ENCODE data around the gene MRAP. TPM values are rescaled to one million over a fixed set of nuclear protein-coding genes. Genes with fewer than 3 reads are reported as not detected.

MRAP gene
- total RNA-seq, 1 donor from 2014 or later, result 5.8 TPM

DNA sequence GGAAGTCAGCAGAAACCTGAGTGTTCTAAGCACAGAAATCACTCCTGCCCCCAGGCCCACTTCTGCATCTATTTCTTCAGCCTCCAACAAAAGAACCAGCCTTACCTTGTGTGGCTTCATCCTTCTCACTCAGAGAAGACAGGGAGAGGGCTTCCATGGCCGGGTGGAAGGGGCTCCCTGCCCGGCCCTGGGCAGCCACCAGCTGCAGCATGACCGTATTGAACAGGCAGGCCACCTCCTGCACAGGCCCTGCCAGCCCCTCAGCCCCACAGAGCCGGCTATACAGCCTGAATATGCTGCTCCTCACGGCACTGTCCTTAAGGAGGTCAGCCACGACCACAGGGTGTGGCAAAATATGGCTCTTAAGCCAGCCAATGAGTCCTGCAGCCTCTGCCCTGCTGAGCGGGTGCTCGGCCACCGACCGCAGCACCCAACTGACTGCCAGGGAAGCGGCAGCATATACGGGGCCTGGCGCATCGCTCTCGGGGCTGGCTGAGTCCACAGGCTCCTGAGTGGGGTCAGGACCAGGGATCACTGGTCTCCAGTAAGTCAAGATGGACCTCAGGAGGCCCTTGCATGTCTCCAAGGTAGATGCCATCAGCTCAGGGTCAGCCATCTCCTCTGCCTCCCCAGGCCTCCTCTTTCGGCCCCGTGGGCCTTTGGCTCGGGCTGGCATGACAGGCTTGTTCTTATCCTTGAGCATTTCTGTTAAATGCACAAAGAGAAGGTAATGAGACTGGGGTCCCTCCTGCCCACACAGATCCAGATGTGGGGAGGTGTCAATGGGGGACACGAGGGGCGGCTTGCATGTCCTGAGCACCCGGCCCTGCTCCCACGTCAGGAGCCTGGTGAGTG is 17.9 kb downstream of the MRAP start:
- DNase-seq (ENCODE audit: low spot score) (no peak), ATAC-seq (no peak)
- intact Hi-C loops (cut with DNase I), result no loop called here

- DNase-seq (ENCODE audit: low spot score), result no peak
- ATAC-seq, result no peak
- intact Hi-C loops (cut with DNase I), result no loop called here
Measured at GRCh38 chr21:32317726-32318125, 19.1 kb downstream of the MRAP start.

DNA sequence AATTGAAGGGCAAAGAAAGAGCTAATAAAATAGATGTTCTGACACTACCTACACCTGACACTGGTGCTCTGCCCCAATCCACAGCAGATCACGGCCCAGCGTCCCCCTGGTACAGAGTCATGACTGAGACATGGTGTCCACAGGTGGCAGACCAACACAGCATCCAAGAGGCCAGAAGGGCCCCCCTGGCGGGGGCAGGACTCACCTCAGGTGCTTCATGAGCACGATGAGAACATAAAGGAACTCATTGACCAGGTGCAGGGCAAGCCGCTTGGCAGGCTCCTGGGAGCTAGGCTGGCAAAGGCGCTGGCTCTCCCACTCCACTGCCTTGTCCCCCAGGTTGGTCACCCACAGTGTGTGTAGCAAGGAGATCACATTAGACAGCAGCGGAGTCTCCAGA is 20.4 kb downstream of the MRAP start:
- ATAC-seq, result no peak
- intact Hi-C loops (cut with DNase I), result no loop called here
- no peak for DNase-seq (ENCODE audit: low spot score)

GRCh38 chr21:32320059-32320458 is 21.4 kb downstream of the MRAP start:
- ATAC-seq (no peak), DNase-seq (ENCODE audit: low spot score) (no peak)
- intact Hi-C loops (cut with DNase I), result no loop called here

GRCh38 chr21:32320726-32321125 is 22.1 kb downstream of the MRAP start:
- ATAC-seq, result no peak
- intact Hi-C loops (cut with DNase I), result no loop called here
- no peak for DNase-seq (ENCODE audit: low spot score)

GRCh38 chr21:32321480-32321879 is 22.8 kb downstream of the MRAP start:
- DNase-seq (ENCODE audit: low spot score), result no peak
- no peak for ATAC-seq

DNA sequence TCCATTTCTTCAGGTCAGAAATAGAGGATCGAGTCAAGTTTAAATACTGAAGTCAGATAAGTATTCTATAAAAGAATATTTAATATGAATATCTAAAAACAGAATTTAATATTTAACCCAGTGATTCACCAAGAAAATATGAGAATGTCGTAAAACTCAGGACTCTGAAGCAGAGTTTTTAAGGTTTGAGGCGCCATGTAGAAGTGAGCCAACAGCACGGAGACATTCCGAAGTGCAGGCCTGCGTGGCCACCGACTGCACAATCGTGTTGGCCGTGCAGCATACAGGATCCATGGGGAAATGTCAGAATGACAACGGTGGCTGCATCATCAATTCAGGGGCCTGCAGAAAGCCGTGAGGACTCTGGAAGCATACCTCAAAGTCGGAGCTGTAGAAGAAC is 23.4 kb downstream of the MRAP start:
- DNase-seq (ENCODE audit: low spot score) (no peak), ATAC-seq (no peak)
- intact Hi-C loops (cut with DNase I), result no loop called here

More at GRCh38 chr21:32321480-32321879, 22.8 kb downstream of the MRAP start:
- intact Hi-C loops (cut with DNase I), result no loop called here

- DNase-seq (ENCODE audit: low spot score) (no peak), ATAC-seq (no peak)
- intact Hi-C loops (cut with DNase I), result no loop called here
Measured at GRCh38 chr21:32322676-32323075, 24.0 kb downstream of the MRAP start.

DNA sequence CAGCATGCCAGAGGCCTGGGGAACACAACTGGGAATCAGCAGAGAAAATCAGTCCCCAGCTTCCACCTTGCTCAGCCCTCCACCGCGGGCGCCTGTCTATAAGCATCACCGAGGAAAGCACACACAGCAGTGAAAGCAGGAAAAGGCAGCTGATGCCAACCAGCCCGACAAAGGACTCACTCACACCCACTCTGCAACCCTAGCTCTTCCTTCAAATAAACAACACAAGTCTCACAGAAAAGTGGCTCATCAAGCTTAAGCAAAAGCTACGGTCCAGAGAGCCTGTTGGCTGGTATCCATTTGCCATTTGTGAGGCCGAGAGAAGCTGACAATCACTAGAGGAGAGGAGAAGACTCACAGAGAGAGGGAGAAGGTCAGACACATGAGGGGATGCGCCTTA is 27.1 kb downstream of the MRAP start:
- DNase-seq (ENCODE audit: low spot score) (peak; percentile 37), ATAC-seq (no peak)
- intact Hi-C loops (cut with DNase I), result no loop called here

GRCh38 chr21:32328595-32328994 is 29.9 kb downstream of the MRAP start:
- intact Hi-C loops (cut with DNase I), result no loop called here
- peak; percentile 52 for ATAC-seq
- no peak for DNase-seq (ENCODE audit: low spot score)

GRCh38 chr21:32329331-32329730 is 30.7 kb downstream of the MRAP start:
- DNase-seq (ENCODE audit: low spot score) (peak; percentile 45), ATAC-seq (peak; percentile 77)
- intact Hi-C loops (cut with DNase I), result no loop called here

- intact Hi-C loops (cut with DNase I), result no loop called here
- ATAC-seq, result no peak
- DNase-seq (ENCODE audit: low spot score), result no peak
Measured at GRCh38 chr21:32329776-32330175, 31.1 kb downstream of the MRAP start.

DNA sequence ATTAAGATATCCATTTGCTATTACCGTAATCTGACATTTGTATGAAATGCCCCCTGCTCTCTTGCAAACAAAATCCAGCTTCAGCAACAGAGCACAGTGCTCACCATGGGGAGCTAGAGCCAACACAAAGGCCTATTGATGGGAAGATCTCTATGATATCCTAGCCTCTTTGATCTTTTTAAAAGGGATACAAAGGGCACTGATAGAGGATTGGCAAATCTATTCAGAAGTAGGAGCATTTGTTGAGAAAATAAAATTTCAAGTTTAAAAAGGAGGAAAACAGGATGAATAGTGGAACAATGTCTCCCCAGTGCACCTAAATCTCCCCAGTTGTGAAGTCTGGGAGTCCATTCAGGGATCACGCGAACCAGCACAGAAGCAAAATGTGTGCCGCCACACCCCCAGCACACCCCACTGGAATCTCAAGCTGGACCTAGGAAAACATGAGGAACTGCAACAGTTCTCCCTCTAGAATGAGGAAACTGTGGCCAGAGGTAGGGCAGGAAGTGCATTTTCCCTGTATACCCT is 32.2 kb downstream of the MRAP start:
- no peak for ATAC-seq
- DNase-seq (ENCODE audit: low spot score), result no peak
- intact Hi-C loops (cut with DNase I), result no loop called here

- DNase-seq (ENCODE audit: low spot score) (no peak), ATAC-seq (no peak)
- intact Hi-C loops (cut with DNase I), result no loop called here
Measured at GRCh38 chr21:32331444-32332305, 33.0 kb downstream of the MRAP start.

DNA sequence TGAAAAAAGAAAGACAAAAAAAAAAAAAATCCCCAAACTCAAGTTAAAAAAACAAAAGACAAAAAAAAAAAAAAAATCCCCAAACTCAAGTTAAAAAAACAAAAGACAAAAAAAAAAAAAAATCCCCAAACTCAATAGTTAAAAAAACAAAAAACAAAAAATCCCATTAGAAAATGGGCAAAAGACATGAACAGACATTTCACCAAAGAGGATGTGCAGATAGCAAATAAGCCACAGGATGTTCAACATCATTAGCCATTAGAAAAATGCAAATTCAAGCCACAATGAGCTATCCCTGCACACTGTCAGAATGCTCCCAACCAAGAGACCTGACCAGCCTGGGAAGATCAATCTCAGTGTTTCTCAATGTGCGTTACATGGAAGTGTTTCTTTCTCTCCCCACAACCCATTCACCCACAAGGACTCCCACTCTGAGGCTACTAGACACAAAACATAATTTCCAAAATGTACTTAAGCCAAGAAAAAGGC is 33.9 kb downstream of the MRAP start:
- intact Hi-C loops (cut with DNase I), result no loop called here
- no peak for ATAC-seq
- no peak for DNase-seq (ENCODE audit: low spot score)

DNA sequence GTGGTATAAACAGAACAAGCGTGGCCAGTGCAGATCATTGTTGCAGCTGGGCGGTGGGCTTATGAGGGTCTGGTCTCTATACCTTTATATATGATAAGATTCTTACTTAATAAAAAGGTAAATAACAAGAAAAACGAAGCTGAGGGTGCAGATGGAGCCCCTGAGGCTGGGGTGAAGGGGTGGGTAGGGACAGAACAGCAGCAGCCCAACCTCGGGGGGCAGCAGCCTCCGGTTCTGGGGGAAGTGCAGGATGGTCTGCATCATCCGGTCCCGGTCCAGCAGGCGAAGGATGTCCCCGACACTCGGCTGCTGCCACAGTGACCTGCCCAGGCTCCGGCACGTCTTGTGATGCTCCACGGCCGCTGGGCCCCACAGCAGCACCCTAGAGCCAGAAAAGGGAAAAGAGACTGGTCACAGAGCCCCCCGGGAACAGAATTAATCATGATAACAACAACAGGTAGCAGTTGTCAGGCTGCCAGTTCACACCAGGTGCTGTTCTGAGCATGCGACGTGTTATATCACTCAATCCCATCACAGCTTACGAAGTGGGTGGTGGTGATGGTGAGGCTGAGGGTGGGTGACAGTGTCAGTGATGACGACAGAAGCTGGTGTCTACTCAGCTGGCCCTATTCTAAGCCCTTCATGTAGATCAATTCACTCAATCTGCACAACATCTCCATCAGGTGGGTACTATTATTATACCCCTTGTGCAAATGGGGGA is 35.5 kb downstream of the MRAP start:
- no peak for ATAC-seq
- intact Hi-C loops (cut with DNase I), result no loop called here
- DNase-seq (ENCODE audit: low spot score), result no peak

GRCh38 chr21:32334980-32335531 is 36.4 kb downstream of the MRAP start:
- no peak for ATAC-seq

DNA sequence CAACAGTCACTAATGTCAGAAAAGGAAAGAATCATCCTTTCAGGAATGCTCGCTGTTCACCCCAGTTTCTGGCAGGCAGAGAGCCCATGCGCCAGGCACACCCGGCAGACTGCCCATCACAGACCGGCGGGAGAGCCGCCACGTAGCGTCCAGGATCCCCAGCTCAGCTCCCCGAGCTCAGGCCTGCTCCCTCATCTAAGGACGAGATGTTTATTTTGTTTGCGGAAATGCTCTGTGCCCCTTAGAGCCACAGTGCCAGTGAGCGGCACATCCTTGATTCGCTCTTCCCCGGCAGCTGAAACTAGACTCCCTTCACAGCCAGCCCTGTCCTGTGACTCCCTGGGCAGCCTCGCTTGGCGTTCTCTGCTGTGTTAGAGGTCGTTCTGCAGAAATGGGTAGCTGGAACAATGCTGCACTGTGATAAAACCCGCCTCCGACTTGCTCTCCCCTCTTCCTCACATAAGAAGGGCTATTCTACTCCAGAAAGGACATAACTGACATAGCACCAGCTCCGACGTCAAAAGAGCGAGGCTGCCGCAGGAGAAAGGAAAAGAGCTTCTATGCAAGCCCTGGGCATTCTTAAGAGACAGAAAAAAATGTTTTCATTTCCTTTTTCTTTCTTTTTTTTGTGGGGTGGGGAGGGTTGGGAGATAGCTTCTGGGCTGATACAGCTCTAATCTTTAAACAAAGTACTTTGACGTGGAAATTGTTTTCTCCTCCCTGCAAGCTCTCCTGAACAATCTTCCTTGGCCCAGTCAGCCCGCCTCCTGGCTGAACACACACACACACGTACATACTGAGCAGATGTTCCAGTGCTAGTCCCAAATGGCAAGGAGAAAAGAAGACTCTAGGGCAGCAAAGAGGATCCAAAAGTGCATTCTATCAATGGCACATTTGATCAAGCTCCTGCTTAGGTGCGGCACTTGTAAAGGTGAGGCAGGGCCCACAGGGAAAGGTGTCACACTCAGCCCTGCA is 37.2 kb downstream of the MRAP start:
- ATAC-seq (peak; percentile 86), DNase-seq (ENCODE audit: low spot score) (peak; percentile 73)

More at GRCh38 chr21:32334980-32335531, 36.4 kb downstream of the MRAP start:
- intact Hi-C loops (cut with DNase I), result no loop called here
- DNase-seq (ENCODE audit: low spot score), result no peak

More for the DNA sequence above, 37.2 kb downstream of the MRAP start:
- intact Hi-C loops (cut with DNase I), result no loop called here
